PC-3 (cell line): Measurements from ENCODE around the gene SEMA3B.

Experiments used
- CTCF ChIP-seq: fragments of 300-600 bp; sonication (generic); conservative IDR thresholded peaks from 2 replicates; pipeline ENCODE4 v1.5.1; 2017; ENCODE audit warnings: antibody characterized with exemption, low read depth, mild to moderate bottlenecking, low read length
- EZH2 ChIP-seq: fragments of 300-600 bp; sonication (generic); IDR thresholded peaks from one replicate; pipeline ENCODE4 v1.6.1; 2017; ENCODE audit warnings: antibody characterized with exemption, mild to moderate bottlenecking, low read length; ENCODE audit not compliant: unreplicated experiment

- TF ChIP-seq EZH2 (no peak), CTCF (peak; percentile 6; the same call in 1 of the 2 replicates)
These were observed 29.2 kb downstream of the SEMA3B start for GRCh38 chr3:50297896-50298725.
